ENCODE measurements around the gene LRBA. TPM values are rescaled to one million over a fixed set of nuclear protein-coding genes. Genes with fewer than 3 reads are reported as not detected.

Gene LRBA
- total and polyA plus RNA-seq, 9 of the 15 experiments (the other 6 are each of a cell fraction or from before 2014, with no cell fraction given): 24.2 to 88.7 (median 59.7) TPM

- Histone ChIP-seq H4K20me1 (replicated peaks; ENCODE audit: control insufficient read depth, insufficient read depth, low read length) (no peaks in the 10 kb centered on the region), H3K9me3 (replicated peaks; ENCODE audit: control insufficient read depth, insufficient read depth, low read depth, low read length) (no peaks in the 10 kb centered on the region), H3K79me2 (ENCODE audit: control insufficient read depth, insufficient read depth, low read length) (peaks cover 100% of the 10 kb centered on the region), H3K9ac (ENCODE audit: insufficient read depth in 1 of 2, low read depth in 2 of 2, low read length in 2 of 2) (no peak overlapping the region), H3K36me3 (ENCODE audit: control insufficient read depth, insufficient read depth, low read length) (no peaks in the 10 kb centered on the region; the same call in 2 of the 3 replicates), H3K4me2 (ENCODE audit: insufficient read depth, low read length) (no peak overlapping the region), H3K9me1 (ENCODE audit: control insufficient read depth, insufficient read depth, low read length) (no peaks in the 10 kb centered on the region), H3K4me3 (no peak overlapping the region), H3K27me3 (ENCODE audit: control insufficient read depth in 2 of 2, insufficient read depth in 2 of 2, low read length in 2 of 2) (no peaks in the 10 kb centered on the region), H3K27ac (ENCODE audit: extremely low read depth, low read depth, low read length) (no peak overlapping the region; the same call in 2 of the 3 replicates), H2AFZ (ENCODE audit: low read depth, low read length) (no peak overlapping the region), H3K4me1 (replicated peaks in 1 of 2; ENCODE audit: control insufficient read depth in 2 of 2, insufficient read depth in 2 of 2, low read length in 2 of 2) (peaks cover 6 to 15% of the 10 kb centered on the region in 2 experiments)
- no peak for FAIRE-seq
- CTCF ChIA-PET (ENCODE audit: low intra/inter-chr PET ratio): no interaction called here
- no peak for ATAC-seq
- in situ Hi-C loops (cut with MboI) (no loop called here), intact Hi-C loops (cut with micrococcal nuclease) (no loop called here)
- BruUV-seq (replicated peaks): no TSS peak
- POLR2A ChIA-PET: no interaction called here
- no peak for DNase-seq (ENCODE audit: extremely low read depth in 1 of 4, low spot score in 3 of 4)
- TF ChIP-seq ILK (tag; IDR thresholded peaks at IDR 0.05; ENCODE audit: borderline replicate concordance, low read depth) (no peak), ZNF165 (CRISPR knock-in tag; IDR thresholded peaks at IDR 0.05; ENCODE audit: borderline replicate concordance) (no peak), PBX2 (CRISPR knock-in tag; IDR thresholded peaks at IDR 0.05; ENCODE audit: low read depth) (no peak), PBX2 (tag; conservative IDR thresholded peaks at IDR 0.05; ENCODE audit: low read depth) (peak; percentile 50; the same call in 1 of the 2 replicates), ZSCAN32 (CRISPR knock-in tag; IDR thresholded peaks at IDR 0.05) (no peak), ZNF511 (CRISPR knock-in tag; IDR thresholded peaks at IDR 0.05) (no peak), FOXA1 (IDR thresholded peaks at IDR 0.05; ENCODE audit: borderline replicate concordance) (no peak), MEIS2 (IDR thresholded peaks at IDR 0.05; ENCODE audit: partially characterized antibody) (peak; percentile 79)
- TF ChIP-seq, protein P1, sequence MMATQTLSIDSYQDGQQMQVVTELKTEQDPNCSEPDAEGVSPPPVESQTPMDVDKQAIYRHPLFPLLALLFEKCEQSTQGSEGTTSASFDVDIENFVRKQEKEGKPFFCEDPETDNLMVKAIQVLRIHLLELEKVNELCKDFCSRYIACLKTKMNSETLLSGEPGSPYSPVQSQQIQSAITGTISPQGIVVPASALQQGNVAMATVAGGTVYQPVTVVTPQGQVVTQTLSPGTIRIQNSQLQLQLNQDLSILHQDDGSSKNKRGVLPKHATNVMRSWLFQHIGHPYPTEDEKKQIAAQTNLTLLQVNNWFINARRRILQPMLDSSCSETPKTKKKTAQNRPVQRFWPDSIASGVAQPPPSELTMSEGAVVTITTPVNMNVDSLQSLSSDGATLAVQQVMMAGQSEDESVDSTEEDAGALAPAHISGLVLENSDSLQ (IDR thresholded peaks at IDR 0.05): peak; percentile 64
Observed at GRCh38 chr4:150948074-150948473, 67.0 kb downstream of the LRBA start.

Measured in K562 (cell line).